HCT116 (cell line): ENCODE results near the gene LMO7. TPM values are rescaled to one million over a fixed set of nuclear protein-coding genes. Genes with fewer than 3 reads are reported as not detected.

ENCODE experiments used
- ATAC-seq: fragments of 200-7000 bp; cut with Tn5 transposase; 2 replicates; pipeline ENCODE4 v1.9.1; 2020; ENCODE audit warnings: mild to moderate bottlenecking, moderate library complexity
- BruUV-seq: library from RNA; stranded (reverse); fragments of 400-500 nt; replicated peaks from 2 replicates; lab custom pipeline; 2021; lab: Mats Ljungman, UMichigan
- CTCF ChIA-PET: fragments of 300-600 bp; sonication (Branson Sonifier 250); formaldehyde crosslinking; loops from one replicate; lab custom pipeline; 2021; ENCODE audit warnings: antibody characterized with exemption; lab: Charles Lee
- POLR2A ChIA-PET: fragments of 300-600, 350-600 bp; sonication (Branson Sonifier 250); formaldehyde crosslinking; loops from one replicate; lab custom pipeline; 2021; ENCODE audit warnings: antibody characterized with exemption; lab: Charles Lee
- RAD21 ChIA-PET, 2 experiments: fragments of 300-600 bp; sonication (Branson Sonifier 250); formaldehyde crosslinking; loops; one replicate each; lab custom pipeline; 2023; ENCODE audit warnings: low total read pairs in 2 of 2; ENCODE audit not compliant: uncharacterized antibody in 2 of 2, unreplicated experiment in 2 of 2, low non-redundant PET in 1 of 2; lab: Charles Lee
- DNase-seq: peaks from one replicate; pipeline ENCODE4 v3.0.0-alpha.2; 2010; ENCODE audit warnings: low read depth, low spot score
- H2AFZ ChIP-seq: fragments of 200-600 bp; shearing (Covaris generic), sonication (generic); 2 replicates; pipeline ENCODE4 v1.6.1; 2017; ENCODE audit warnings: low read depth, mixed run types, mixed read lengths, antibody characterized with exemption, low read length; ENCODE audit not compliant: poor library complexity, severe bottlenecking
- H3K27ac ChIP-seq: 2 replicates; pipeline ENCODE4 v1.5.1; 2012; ENCODE audit warnings: low read depth, low read length
- H3K27me3 ChIP-seq: fragments of 200-600 bp; sonication (generic); 2 replicates; pipeline ENCODE4 v1.6.1; 2016; ENCODE audit warnings: mixed run types, low read length, mixed read lengths; ENCODE audit not compliant: insufficient read depth
- H3K36me3 ChIP-seq, 2 experiments: fragments of 200-500 bp in 1 of 2; fragments of 200-600 bp in 1 of 2; sonication (Bioruptor generic) in 1 of 2; sonication (generic) in 1 of 2; 2 replicates each; pipeline versions ENCODE4 v1.5.1 to v1.6.1; 2014 to 2016; ENCODE audit warnings: low read length in 2 of 2, inconsistent platforms in 1 of 2, mixed read lengths in 1 of 2, mixed run types in 1 of 2; ENCODE audit not compliant: insufficient read depth in 2 of 2, control insufficient read depth in 1 of 2
- H3K4me1 ChIP-seq, 2 experiments: fragments of 200-600 bp in 1 of 2; sonication (generic) in 1 of 2; 2 replicates each; pipeline versions ENCODE4 v1.5.1 to v1.6.1; 2012 to 2017; ENCODE audit warnings: low read length in 2 of 2, inconsistent platforms in 1 of 2, mild to moderate bottlenecking in 1 of 2, mixed read lengths in 1 of 2, mixed run types in 1 of 2, moderate library complexity in 1 of 2; ENCODE audit not compliant: insufficient read depth in 2 of 2, control insufficient read depth in 1 of 2
- H3K4me2 ChIP-seq: fragments of 200-600 bp; sonication (generic); 2 replicates; pipeline ENCODE4 v1.6.1; 2017; ENCODE audit warnings: mixed run types, low read length, mixed read lengths
- H3K4me3 ChIP-seq, 2 experiments: fragments of 200-600 bp in 1 of 2; sonication (generic) in 1 of 2; replicated peaks in 1 of 2; 2 replicates each; pipeline ENCODE4 v1.5.1; 2011 to 2016; ENCODE audit warnings: low read length in 2 of 2, control low read depth in 1 of 2, low read depth in 1 of 2, mild to moderate bottlenecking in 1 of 2, mixed read lengths in 1 of 2, mixed run types in 1 of 2
- H3K79me2 ChIP-seq: fragments of 200-600 bp; sonication (generic); 2 replicates; pipeline ENCODE4 v1.6.1; 2017; ENCODE audit warnings: mild to moderate bottlenecking, mixed run types, low read length, moderate library complexity, mixed read lengths; ENCODE audit not compliant: insufficient read depth
- H3K9ac ChIP-seq: fragments of 200-600 bp; sonication (generic); 2 replicates; pipeline ENCODE4 v1.6.1; 2016; ENCODE audit warnings: low read length, mixed read lengths
- H3K9me2 ChIP-seq: fragments of 200-600 bp; sonication (generic), shearing (Covaris generic); 2 replicates; pipeline ENCODE4 v1.6.1; 2017; ENCODE audit warnings: mixed run types, mild to moderate bottlenecking, moderate library complexity; ENCODE audit not compliant: insufficient read depth
- H3K9me3 ChIP-seq, 2 experiments: fragments of 200-500 bp in 1 of 2; fragments of 200-600 bp in 1 of 2; sonication (Bioruptor generic) in 1 of 2; sonication (generic) in 1 of 2; 2 replicates each; pipeline ENCODE4 v1.6.1; 2014 to 2017; ENCODE audit warnings: low read length in 2 of 2, mixed read lengths in 2 of 2, inconsistent platforms in 1 of 2, low read depth in 1 of 2, mild to moderate bottlenecking in 1 of 2, mixed run types in 1 of 2, moderate library complexity in 1 of 2; ENCODE audit not compliant: control insufficient read depth in 1 of 2, insufficient read depth in 1 of 2
- H4K20me1 ChIP-seq: fragments of 200-600 bp; sonication (generic), shearing (Covaris generic); 2 replicates; pipeline ENCODE4 v1.6.1; 2017; ENCODE audit warnings: mixed run types, mild to moderate bottlenecking, moderate library complexity; ENCODE audit not compliant: insufficient read depth
- ATF3 ChIP-seq: IDR thresholded peaks from 2 replicates; pipeline ENCODE4 v1.6.1; 2012
- CBX3 ChIP-seq: IDR thresholded peaks from 2 replicates; pipeline ENCODE4 v1.6.1; 2012; ENCODE audit warnings: low read depth
- CTCF ChIP-seq, 3 experiments: fragments of 200-600 bp in 1 of 3; sonication (generic) in 1 of 3; IDR thresholded peaks in 2 of 3; conservative IDR thresholded peaks in 1 of 3; 2 replicates each; pipeline ENCODE4 v1.5.1; 2012 to 2017; ENCODE audit warnings: low read depth in 2 of 3, low read length in 2 of 3, antibody characterized with exemption in 1 of 3, borderline replicate concordance in 1 of 3, control low read depth in 1 of 3, mild to moderate bottlenecking in 1 of 3, mixed read lengths in 1 of 3, mixed run types in 1 of 3, moderate library complexity in 1 of 3; ENCODE audit not compliant: insufficient read depth in 1 of 3
- EGR1 ChIP-seq: IDR thresholded peaks from 2 replicates; pipeline ENCODE4 v1.6.1; 2012; ENCODE audit warnings: low read depth
- JUND ChIP-seq: IDR thresholded peaks from 2 replicates; pipeline ENCODE4 v1.6.1; 2012
- POLR2AphosphoS5 ChIP-seq: IDR thresholded peaks from 2 replicates; pipeline ENCODE4 v1.6.1; 2011; ENCODE audit warnings: mild to moderate bottlenecking, low read depth, low read length, moderate library complexity
- REST ChIP-seq: IDR thresholded peaks from 2 replicates; pipeline ENCODE4 v1.6.1; 2012; ENCODE audit warnings: low read depth
- SP1 ChIP-seq: IDR thresholded peaks from 2 replicates; pipeline ENCODE4 v1.6.1; 2012; ENCODE audit warnings: low read depth
- TCF7L2 ChIP-seq: IDR thresholded peaks from 2 replicates; pipeline ENCODE4 v1.7.0; 2011; ENCODE audit warnings: borderline replicate concordance, inconsistent platforms; ENCODE audit not compliant: insufficient read depth, insufficient read length; ENCODE audit errors: extremely low read depth
- YY1 ChIP-seq: IDR thresholded peaks from 2 replicates; pipeline ENCODE4 v1.6.1; 2011; ENCODE audit warnings: low read length, low read depth, moderate library complexity, mild to moderate bottlenecking; ENCODE audit not compliant: insufficient replicate concordance; ENCODE audit errors: extremely low read depth
- ZBTB33 ChIP-seq: IDR thresholded peaks from 2 replicates; pipeline ENCODE4 v1.6.1; 2011; ENCODE audit warnings: mild to moderate bottlenecking, low read length, moderate library complexity; ENCODE audit not compliant: insufficient replicate concordance; ENCODE audit errors: extremely low read depth
- ZNF274 ChIP-seq: fragments of 200-500 bp; sonication (Bioruptor generic); IDR thresholded peaks from 2 replicates; pipeline ENCODE4 v1.6.1; 2014; ENCODE audit warnings: mild to moderate bottlenecking, low read depth, low read length, inconsistent platforms
- intact Hi-C: fragments of 100-400 bp; cut with micrococcal nuclease; formaldehyde crosslinking; loops from 2 replicates; pipeline ENCODE4 v1.10.0; 2022
- total RNA-seq: library from RNA; stranded (reverse); gene quantifications from one replicate; pipeline ENCODE4 v1.2.1, GENCODE V29; 2021; ENCODE audit not compliant: unreplicated experiment

LMO7 gene
- total RNA-seq, 1 experiment from 2014 or later: 8.1 TPM

- TF ChIP-seq CTCF (IDR thresholded peaks at IDR 0.05 in 2 of 3, conservative IDR thresholded peaks at IDR 0.05 in 1 of 3; ENCODE audit: borderline replicate concordance in 1 of 3, insufficient read depth in 1 of 3, low read depth in 2 of 3, low read length in 2 of 3) (no peak), ATF3 (peak; percentile 75), SP1 (peak; percentile 95)
Measured at GRCh38 chr13:75705395-75705794, 69.3 kb downstream of the LMO7 start (continued).

- H3K9me3 ChIP-seq: no peaks in the 10 kb centered on the region
- peak overlapping the region; percentile 89 for H3K4me2 ChIP-seq
- BruUV-seq: TSS peak; percentile 81
- peak overlapping the region; percentile 82; the same call in 1 of the 2 replicates for H3K27ac ChIP-seq
- DNase-seq: no peak
- TF ChIP-seq JUND (no peak), ATF3 (no peak), YY1 (no peak), POLR2AphosphoS5 (no peak), CBX3 (no peak), TCF7L2 (no peak), EGR1 (no peak), ZBTB33 (no peak), REST (no peak), ZNF274 (no peak), CTCF (IDR thresholded peaks at IDR 0.05 in 2 of 3, conservative IDR thresholded peaks at IDR 0.05 in 1 of 3; ENCODE audit: borderline replicate concordance in 1 of 3, insufficient read depth in 1 of 3, low read depth in 2 of 3, low read length in 2 of 3) (no peak)
- H3K4me3 ChIP-seq: peak overlapping the region in 1 of 2 experiments; percentile 52; a peak in 2 of 4 replicates
- no peaks in the 10 kb centered on the region; the same call in 1 of the 2 replicates for H3K9me2 ChIP-seq
- CTCF ChIA-PET: interaction anchor here (3.3 kb wide), 1 partner anchor 10 kb away, joined by 34 read pairs; no protein-coding TSS in a partner anchor
- no peaks in the 10 kb centered on the region for H4K20me1 ChIP-seq
- RAD21 ChIA-PET: no interaction called here
- peaks cover 27 to 35% of the 10 kb centered on the region in 2 experiments for H3K4me1 ChIP-seq
- peak overlapping the region; percentile 15 for H2AFZ ChIP-seq
- H3K79me2 ChIP-seq: no peaks in the 10 kb centered on the region
- no peak for ATAC-seq
- peak overlapping the region; percentile 71 for H3K9ac ChIP-seq
- no peaks in the 10 kb centered on the region for H3K27me3 ChIP-seq
- H3K36me3 ChIP-seq: no peaks in the 10 kb centered on the region
- POLR2A ChIA-PET: no interaction called here
- intact Hi-C loops: no loop called here
Measured at GRCh38 chr13:75705908-75706307, 69.8 kb downstream of the LMO7 start.
